HepG2 (cell line): ENCODE results near the gene ADGRD1. TPM values are rescaled to one million over a fixed set of nuclear protein-coding genes. Genes with fewer than 3 reads are reported as not detected.

Experiments
- ATAC-seq: fragments of 200-7000 bp; cut with Tn5 transposase; 3 replicates; pipeline ENCODE4 v1.9.1; 2020; ENCODE audit warnings: mild to moderate bottlenecking, moderate library complexity
- BruUV-seq: library from RNA; stranded (reverse); fragments of 400-500 nt; replicated peaks from 2 replicates; lab custom pipeline; 2021; lab: Mats Ljungman, UMichigan
- CTCF ChIA-PET: fragments of 300-600 bp; formaldehyde crosslinking; extraction: SDS; loops from one replicate; lab custom pipeline; 2021; ENCODE audit warnings: low total read pairs, inconsistent platforms, low intra/inter-chr PET ratio; lab: Yijun Ruan, JAX
- POLR2A ChIA-PET: fragments of 350-600 bp; sonication (Branson Sonifier 250); formaldehyde crosslinking; loops from one replicate; lab custom pipeline; 2020; ENCODE audit warnings: antibody characterized with exemption, inconsistent platforms; lab: Yijun Ruan, JAX
- DNase-seq: peaks from one replicate; pipeline ENCODE4 v3.0.0-alpha.2; 2015; ENCODE audit warnings: low spot score
- FAIRE-seq: peaks from 3 replicates; lab custom pipeline; 2011; peaks lifted over from hg19 to GRCh38; lab: Jason Lieb, UNC
- H2AFZ ChIP-seq: one replicate; pipeline ENCODE4 v1.6.1; 2011; ENCODE audit warnings: low read length, inconsistent platforms
- H3K27ac ChIP-seq: fragments of 300-600 bp; 3 replicates; pipeline ENCODE4 v1.8.0; 2011; ENCODE audit warnings: mixed run types, mild to moderate bottlenecking, mixed read lengths, low read length, inconsistent platforms; ENCODE audit not compliant: insufficient read depth; ENCODE audit errors: extremely low read length
- H3K27me3 ChIP-seq, 2 experiments: fragments of 200-600 bp in 1 of 2; 2 replicates in 1 of 2; 3 replicates in 1 of 2; pipeline versions ENCODE4 v1.6.0 to v1.8.0; 2011; ENCODE audit warnings: low read length in 2 of 2, mild to moderate bottlenecking in 2 of 2, moderate library complexity in 2 of 2, inconsistent platforms in 1 of 2; ENCODE audit not compliant: insufficient read depth in 2 of 2, control insufficient read depth in 1 of 2
- H3K36me3 ChIP-seq, 2 experiments: fragments of 200-600 bp in 1 of 2; replicated peaks in 1 of 2; 2 replicates in 1 of 2; 3 replicates in 1 of 2; pipeline versions ENCODE4 v1.5.1 to v1.8.0; 2011; ENCODE audit warnings: low read length in 2 of 2, inconsistent platforms in 1 of 2; ENCODE audit not compliant: insufficient read depth in 2 of 2, control insufficient read depth in 1 of 2
- H3K4me1 ChIP-seq: 2 replicates; pipeline ENCODE4 v1.5.1; 2012; ENCODE audit warnings: low read length, inconsistent platforms; ENCODE audit not compliant: insufficient read depth
- H3K4me2 ChIP-seq: 2 replicates; pipeline ENCODE4 v1.6.0; 2011; ENCODE audit warnings: low read depth, low read length, inconsistent platforms
- H3K4me3 ChIP-seq, 3 experiments: fragments of 200-600 bp in 1 of 3; sonication (generic), shearing (Covaris generic) in 1 of 3; replicated peaks in 1 of 3; 2 replicates each; pipeline ENCODE4 v1.5.1; 2011 to 2016; ENCODE audit warnings: low read length in 3 of 3, inconsistent platforms in 2 of 3, low read depth in 2 of 3, mild to moderate bottlenecking in 2 of 3, control low read depth in 1 of 3, mixed read lengths in 1 of 3; ENCODE audit not compliant: insufficient read depth in 1 of 3
- H3K79me2 ChIP-seq: one replicate; pipeline ENCODE4 v1.6.1; 2011; ENCODE audit warnings: low read length, inconsistent platforms; ENCODE audit not compliant: insufficient read depth
- H3K9ac ChIP-seq: 2 replicates; pipeline ENCODE4 v1.6.0; 2011; ENCODE audit warnings: mild to moderate bottlenecking, low read depth, low read length, inconsistent platforms; ENCODE audit not compliant: insufficient read depth
- H3K9me3 ChIP-seq: 2 replicates; pipeline ENCODE4 v1.5.1; 2012; ENCODE audit warnings: mild to moderate bottlenecking, low read length
- H4K20me1 ChIP-seq: 2 replicates; pipeline ENCODE4 v1.6.0; 2011; ENCODE audit warnings: inconsistent platforms, mild to moderate bottlenecking, low read length, moderate library complexity; ENCODE audit not compliant: insufficient read depth
- ATF2 ChIP-seq: sonication (generic); formaldehyde crosslinking; IDR thresholded peaks from 2 replicates; pipeline ENCODE4 v1.4.0; 2020; ENCODE audit warnings: missing genetic modification reagents
- SP2 ChIP-seq: sonication (generic); formaldehyde crosslinking; IDR thresholded peaks from 2 replicates; pipeline ENCODE4 v1.5.1; 2020; ENCODE audit warnings: mild to moderate bottlenecking, missing genetic modification reagents
- THAP8 ChIP-seq: sonication (generic); formaldehyde crosslinking; IDR thresholded peaks from 2 replicates; pipeline ENCODE4 v1.5.1; 2020; ENCODE audit warnings: missing genetic modification reagents, mild to moderate bottlenecking, borderline replicate concordance
- ZNF446 ChIP-seq: sonication (generic); formaldehyde crosslinking; IDR thresholded peaks from 2 replicates; pipeline ENCODE4 v1.5.0; 2020; ENCODE audit warnings: mild to moderate bottlenecking, missing genetic modification reagents
- ZNF547 ChIP-seq: sonication (generic); formaldehyde crosslinking; IDR thresholded peaks from 2 replicates; pipeline ENCODE4 v1.5.1; 2020; ENCODE audit warnings: mild to moderate bottlenecking, missing genetic modification reagents
- ZNF629 ChIP-seq: sonication (generic); formaldehyde crosslinking; conservative IDR thresholded peaks from 2 replicates; pipeline ENCODE4 v1.5.0; 2020; ENCODE audit warnings: missing genetic modification reagents
- ZNF687 ChIP-seq: sonication (generic); formaldehyde crosslinking; IDR thresholded peaks from 2 replicates; pipeline ENCODE4 v1.5.1; 2020; ENCODE audit warnings: mild to moderate bottlenecking, missing genetic modification reagents, moderate library complexity
- ZNF839 ChIP-seq: sonication (generic); formaldehyde crosslinking; IDR thresholded peaks from 2 replicates; pipeline ENCODE4 v1.4.0; 2020; ENCODE audit warnings: missing genetic modification reagents, mild to moderate bottlenecking, borderline replicate concordance
- WGBS: methylation state at CpG from one replicate; pipeline ENCODE4 v1.1.6; 2017; ENCODE audit warnings: low lambda C conversion rate; 5-methylcytosine and 5-hydroxymethylcytosine counted together
- in situ Hi-C: cut with HindIII; loops from 2 replicates; pipeline ENCODE4 v1.10.0; 2017; ENCODE audit warnings: low pct_unique_long_range_greater_than_20kb; ENCODE audit not compliant: extremely low pct_ligation_motif_present
- intact Hi-C: fragments of 100-400 bp; cut with micrococcal nuclease; formaldehyde crosslinking; loops from one replicate; pipeline ENCODE4 v1.10.0; 2022; ENCODE audit not compliant: unreplicated experiment
- polyA plus RNA-seq, 8 experiments: library from polyadenylated mRNA; depleted of rRNA in 3 of 8; stranded (reverse) in 7 of 8; unstranded in 1 of 8; fragments of >200 nt; fragmentation: Illumina TruSeq in 4 of 8; extraction: Trizol in 4 of 8; gene quantifications; 2 replicates each; pipeline versions ENCODE4 v1.2.1 to v1.2.3, GENCODE V29; 2011 to 2016; ENCODE audit warnings: low read depth in 4 of 8, missing spikeins in 1 of 8, mixed read lengths in 1 of 8; ENCODE audit not compliant: insufficient read depth in 1 of 8
- total RNA-seq, 5 experiments: library from RNA; depleted of rRNA; stranded (reverse); fragments of >200 nt; fragmentation: Illumina TruSeq; extraction: Trizol; gene quantifications; 2 replicates each; pipeline ENCODE4 v1.2.3, GENCODE V29; 2016; ENCODE audit warnings: low read depth in 1 of 5

Gene ADGRD1
- total and polyA plus RNA-seq, 2 of the 13 experiments (the other 11 are each of a cell fraction or from before 2014, with no cell fraction given): 0.46 to 12.4 TPM

- Histone ChIP-seq H3K9ac (no peak overlapping the region), H3K4me1 (peaks cover 76% of the 10 kb centered on the region), H3K4me3 (no peak overlapping the region), H3K27me3 (no peaks in the 10 kb centered on the region), H3K36me3 (no peaks in the 10 kb centered on the region), H3K79me2 (no peaks in the 10 kb centered on the region), H3K9me3 (no peaks in the 10 kb centered on the region), H4K20me1 (no peaks in the 10 kb centered on the region), H3K4me2 (no peak overlapping the region), H2AFZ (no peak overlapping the region), H3K27ac (no peak overlapping the region)
- TF ChIP-seq ZNF629 (CRISPR knock-in tag) (peak; percentile 82), SP2 (no peak), THAP8 (CRISPR knock-in tag) (no peak), ZNF446 (no peak)
- CTCF ChIA-PET: no interaction called here
- no TSS peak for BruUV-seq
- ATAC-seq (no peak), DNase-seq (no peak), FAIRE-seq (no peak)
- in situ Hi-C loops (no loop called here), intact Hi-C loops (loop anchor here (5.0 kb wide), 1 partner anchor 64 kb away; no protein-coding TSS in a partner anchor)
- POLR2A ChIA-PET: interaction anchor here (3.9 kb wide), 1 partner anchor 8 kb away, joined by 45 read pairs; no protein-coding TSS in a partner anchor
- WGBS: 81% methylated on average over 11 of the region's 11 CpGs
Measured at GRCh38 chr12:130981074-130981742, 27.5 kb downstream of the ADGRD1 start.

- BruUV-seq: no TSS peak
- TF ChIP-seq ATF2 (CRISPR knock-in tag): no peak
- no peak for TF ChIP-seq ZNF547
- TF ChIP-seq ZNF839: no peak
- peak; percentile 48; the same call in 1 of the 2 replicates for TF ChIP-seq ZNF687 (CRISPR knock-in tag)
- TF ChIP-seq, all 625 proteins: peak for 1
- intact Hi-C loops (loop anchor here (5.0 kb wide), 1 partner anchor 65 kb away; no protein-coding TSS in a partner anchor), in situ Hi-C loops (no loop called here)
- Histone ChIP-seq H4K20me1 (no peaks in the 10 kb centered on the region), H2AFZ (no peak overlapping the region), H3K27me3 (no peaks in the 10 kb centered on the region), H3K4me2 (no peak overlapping the region), H3K4me3 (no peak overlapping the region), H3K9ac (no peak overlapping the region), H3K4me1 (peaks cover 83% of the 10 kb centered on the region), H3K9me3 (no peaks in the 10 kb centered on the region), H3K36me3 (no peaks in the 10 kb centered on the region), H3K27ac (peak overlapping the region; percentile 92), H3K79me2 (no peaks in the 10 kb centered on the region)
- DNase-seq (no peak), FAIRE-seq (no peak), ATAC-seq (no peak)
- POLR2A ChIA-PET: interaction anchor here (2.9 to 3.9 kb wide), 2 partner anchors 9 to 31 kb away, joined by 10 to 45 read pairs; no protein-coding TSS in a partner anchor
- CTCF ChIA-PET: no interaction called here
- 98% methylated on average over 7 of the region's 12 CpGs for WGBS
Measured at GRCh38 chr12:130981911-130982310, 28.2 kb downstream of the ADGRD1 start.
